A549 (cell line): ENCODE results near the gene CACNA2D2. TPM values are rescaled to one million over a fixed set of nuclear protein-coding genes. Genes with fewer than 3 reads are reported as not detected.

Source experiments
- ATAC-seq, 2 experiments: fragments of 200-7000 bp in 1 of 2; fragments of >200 bp in 1 of 2; cut with Nextera tagmentation in 1 of 2; cut with Tn5 transposase in 1 of 2; 3 replicates each; pipeline versions ENCODE4 v1.8.0 to v1.9.1; 2018 to 2020; ENCODE audit warnings: mild to moderate bottlenecking in 1 of 2, moderate library complexity in 1 of 2
- CTCF ChIA-PET: fragments of 300-600 bp; sonication (Branson Sonifier 250); formaldehyde crosslinking; extraction: SDS; loops from one replicate; lab custom pipeline; 2021; ENCODE audit warnings: antibody characterized with exemption, inconsistent platforms; lab: Yijun Ruan, JAX
- POLR2A ChIA-PET: fragments of 350-600 bp; formaldehyde crosslinking; extraction: SDS; loops from one replicate; lab custom pipeline; 2021; ENCODE audit warnings: antibody characterized with exemption, inconsistent platforms; lab: Yijun Ruan, JAX
- DNase-seq, 2 experiments: peaks; one replicate each; pipeline versions ENCODE4 v3.0.0 to v3.0.0-alpha.2; 2011 to 2016; ENCODE audit warnings: low read depth in 1 of 2, low spot score in 1 of 2
- FAIRE-seq: peaks from 2 replicates; lab custom pipeline; 2011; peaks lifted over from hg19 to GRCh38; lab: Jason Lieb, UNC
- H3K27ac ChIP-seq, 2 experiments: fragments of >200 bp; sonication (Bioruptor Twin); formaldehyde crosslinking; 3 replicates each; pipeline ENCODE4 v1.5.1; 2016 to 2017
- H3K4me1 ChIP-seq: fragments of >200 bp; sonication (Bioruptor Twin); formaldehyde crosslinking; 3 replicates; pipeline ENCODE4 v1.6.1; 2016
- H3K4me2 ChIP-seq: fragments of >200 bp; sonication (Bioruptor Twin); formaldehyde crosslinking; 3 replicates; pipeline ENCODE4 v1.6.1; 2016
- H3K4me3 ChIP-seq: fragments of >200 bp; sonication (Bioruptor Twin); formaldehyde crosslinking; 3 replicates; pipeline ENCODE4 v1.5.1; 2016
- H3K9me3 ChIP-seq: fragments of >200 bp; sonication (Bioruptor Twin); formaldehyde crosslinking; 3 replicates; pipeline ENCODE4 v1.6.1; 2016
- CBX2 ChIP-seq: fragments of 200-600 bp; sonication (generic); IDR thresholded peaks from 2 replicates; pipeline ENCODE4 v1.6.1; 2016; ENCODE audit warnings: low read depth, mild to moderate bottlenecking, borderline replicate concordance
- CBX8 ChIP-seq: fragments of 200-600 bp; sonication (generic); IDR thresholded peaks from 2 replicates; pipeline ENCODE4 v1.6.1; 2016
- CHD4 ChIP-seq: fragments of 200-600 bp; sonication (generic); IDR thresholded peaks from 2 replicates; pipeline ENCODE4 v1.6.1; 2016; ENCODE audit warnings: antibody characterized with exemption, mild to moderate bottlenecking, borderline replicate concordance
- EHF ChIP-seq: fragments of 250-450 bp; sonication (Bioruptor Pico); IDR thresholded peaks from 2 replicates; pipeline ENCODE4 v1.5.0; 2020; ENCODE audit warnings: mild to moderate bottlenecking
- EP300 ChIP-seq, 2 experiments: fragments of >200 bp; sonication (Bioruptor Twin); formaldehyde crosslinking; IDR thresholded peaks; 2 replicates in 1 of 2; 3 replicates in 1 of 2; pipeline ENCODE4 v1.6.1; 2016 to 2017
- FOXS1 ChIP-seq: fragments of 250-450 bp; sonication (Bioruptor Pico); IDR thresholded peaks from 2 replicates; pipeline ENCODE4 v1.5.0; 2020; ENCODE audit warnings: mild to moderate bottlenecking, moderate library complexity
- HES2 ChIP-seq: fragments of >200 bp; sonication (Bioruptor Twin); formaldehyde crosslinking; IDR thresholded peaks from 2 replicates; pipeline ENCODE4 v1.6.1; 2016
- HMGXB4 ChIP-seq: fragments of 250-450 bp; sonication (Bioruptor Pico); IDR thresholded peaks from 2 replicates; pipeline ENCODE4 v1.5.0; 2021; ENCODE audit warnings: mild to moderate bottlenecking, moderate library complexity, borderline replicate concordance
- HOXA7 ChIP-seq: fragments of 250-450 bp; sonication (Bioruptor Pico); IDR thresholded peaks from 2 replicates; pipeline ENCODE4 v1.5.0; 2020; ENCODE audit warnings: mild to moderate bottlenecking, moderate library complexity
- HOXB5 ChIP-seq: fragments of 250-450 bp; sonication (Bioruptor Pico); IDR thresholded peaks from 2 replicates; pipeline ENCODE4 v1.5.0; 2020; ENCODE audit warnings: mild to moderate bottlenecking, moderate library complexity
- JUN ChIP-seq, 2 experiments: fragments of >200 bp; sonication (Bioruptor Twin); formaldehyde crosslinking; IDR thresholded peaks; 2 replicates in 1 of 2; 3 replicates in 1 of 2; pipeline ENCODE4 v1.6.1; 2016 to 2017
- MAX ChIP-seq: IDR thresholded peaks from 2 replicates; pipeline ENCODE4 v1.6.1; 2012
- MAZ ChIP-seq: fragments of 150-350 bp; IDR thresholded peaks from 2 replicates; pipeline ENCODE4 v1.6.1; 2014; ENCODE audit warnings: antibody characterized with exemption, low read depth, low read length, borderline replicate concordance
- MYC ChIP-seq: IDR thresholded peaks from 2 replicates; pipeline ENCODE4 v1.6.1; 2012; ENCODE audit warnings: mild to moderate bottlenecking, inconsistent platforms, low read length, improper control_type of control experiment, borderline replicate concordance
- NFE2L2 ChIP-seq: fragments of 150-350 bp; conservative IDR thresholded peaks from 2 replicates; pipeline ENCODE4 v1.6.1; 2014; ENCODE audit warnings: low read length
- NPAS2 ChIP-seq: fragments of 250-450 bp; sonication (Bioruptor Pico); IDR thresholded peaks from 2 replicates; pipeline ENCODE4 v1.8.0; 2022; ENCODE audit warnings: mild to moderate bottlenecking, moderate library complexity, borderline replicate concordance
- POLR2AphosphoS2 ChIP-seq: conservative IDR thresholded peaks from 2 replicates; pipeline ENCODE4 v1.6.1; 2012; ENCODE audit warnings: low read length, improper control_type of control experiment, inconsistent platforms
- RARB ChIP-seq: fragments of 250-450 bp; sonication (Bioruptor Pico); IDR thresholded peaks from 2 replicates; pipeline ENCODE4 v1.8.0; 2021; ENCODE audit warnings: mild to moderate bottlenecking, moderate library complexity
- RCOR1 ChIP-seq: fragments of 150-350 bp; IDR thresholded peaks from 2 replicates; pipeline ENCODE4 v1.6.1; 2014; ENCODE audit warnings: antibody characterized with exemption, low read length, low read depth
- REST ChIP-seq: fragments of 200-600 bp; sonication (generic); IDR thresholded peaks from 2 replicates; pipeline ENCODE4 v1.6.1; 2016; ENCODE audit warnings: antibody characterized with exemption, mild to moderate bottlenecking, moderate library complexity
- WGBS: methylation state at CpG from one replicate; pipeline ENCODE4 v1.1.6; 2017; ENCODE audit errors: missing lambda C conversion rate; 5-methylcytosine and 5-hydroxymethylcytosine counted together
- polyA plus RNA-seq, 4 experiments: library from polyadenylated mRNA; depleted of rRNA in 3 of 4; stranded (reverse); fragments of >200 nt; fragmentation: RNase III in 1 of 4; extraction: RNeasy Plus Mini Kit Qiagen cat#74134 plus additional on column Dnase treatment in 1 of 4; gene quantifications; 2 replicates in 3 of 4; 3 replicates in 1 of 4; pipeline ENCODE4 v1.2.3, GENCODE V29; 2011 to 2017
- TF ChIP-seq, protein P1 (sequence below): fragments of 150-350 bp; IDR thresholded peaks from 2 replicates; pipeline ENCODE4 v1.6.1; 2014; ENCODE audit warnings: low read depth, mild to moderate bottlenecking, low read length
- TF ChIP-seq, protein P2 (sequence below): IDR thresholded peaks from 2 replicates; pipeline ENCODE4 v1.6.1; 2012

Gene CACNA2D2
- polyA plus RNA-seq, 2 of the 4 experiments (the other 2 are of a cell fraction): 0.21 to 0.75 TPM

- no peak overlapping the region for H3K4me3 ChIP-seq
- WGBS: 69% methylated on average over 25 of the region's 31 CpGs
- POLR2A ChIA-PET: interaction anchor here (0.8 kb wide), 1 partner anchor 17 kb away, joined by 4 read pairs; no protein-coding TSS in a partner anchor
Observed at GRCh38 chr3:50455161-50456018, 48.0 kb downstream of the CACNA2D2 start.

DNA sequence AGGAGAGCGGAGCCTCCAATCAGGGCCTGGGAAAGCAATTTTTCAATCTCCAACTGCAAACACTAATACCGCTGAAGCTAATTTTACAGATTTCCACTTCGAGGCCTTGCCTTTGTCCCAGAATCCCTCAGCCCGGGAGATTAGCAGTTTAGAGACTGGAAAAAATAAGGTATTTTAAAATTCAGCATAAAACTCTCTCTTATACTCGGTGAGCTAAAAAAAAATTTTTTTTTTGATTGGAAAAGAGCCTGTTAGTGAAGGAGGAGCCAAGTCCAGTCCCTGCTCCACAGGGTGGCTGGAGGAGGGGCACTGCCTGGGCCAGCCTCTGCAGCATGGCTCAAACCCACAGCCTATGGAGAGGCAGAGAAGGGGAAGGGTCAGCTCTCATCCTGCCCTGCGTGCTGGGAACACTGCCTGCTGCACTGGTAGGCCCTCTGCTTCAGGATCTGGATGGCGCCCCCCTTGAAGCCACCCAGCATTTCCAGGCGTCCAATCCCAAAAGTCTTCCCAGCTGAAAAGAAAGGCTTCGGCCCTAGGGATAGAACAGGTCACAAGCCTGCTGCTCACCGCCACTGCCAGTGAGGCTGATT lies 48.9 kb downstream of the CACNA2D2 start:
- 67% methylated on average over 6 of the region's 10 CpGs for WGBS
- ChIA-PET CTCF (interaction anchor here (1.4 kb wide), 1 partner anchor 8 kb away, joined by 4 read pairs; no protein-coding TSS in a partner anchor), POLR2A (no interaction called here)
- H3K4me2 ChIP-seq: no peak overlapping the region
- no peaks in the 10 kb centered on the region for H3K9me3 ChIP-seq
- no peak overlapping the region for H3K27ac ChIP-seq
- no peaks in the 10 kb centered on the region for H3K4me1 ChIP-seq
- DNase-seq (no peak), ATAC-seq (0 out of 6 replicates have a peak, but pooled peaks of 1 of the 2 experiments have one; percentile 34), FAIRE-seq (no peak)
- H3K4me3 ChIP-seq: no peak overlapping the region
- TF ChIP-seq MAZ (no peak), RCOR1 (no peak), HOXB5 (CRISPR knock-in tag) (no peak), JUN (IDR thresholded peaks at IDR 0.05) (no peak), RARB (no peak), POLR2AphosphoS2 (no peak), MAX (no peak), EHF (no peak), CBX2 (no peak)
- TF ChIP-seq, protein P1, sequence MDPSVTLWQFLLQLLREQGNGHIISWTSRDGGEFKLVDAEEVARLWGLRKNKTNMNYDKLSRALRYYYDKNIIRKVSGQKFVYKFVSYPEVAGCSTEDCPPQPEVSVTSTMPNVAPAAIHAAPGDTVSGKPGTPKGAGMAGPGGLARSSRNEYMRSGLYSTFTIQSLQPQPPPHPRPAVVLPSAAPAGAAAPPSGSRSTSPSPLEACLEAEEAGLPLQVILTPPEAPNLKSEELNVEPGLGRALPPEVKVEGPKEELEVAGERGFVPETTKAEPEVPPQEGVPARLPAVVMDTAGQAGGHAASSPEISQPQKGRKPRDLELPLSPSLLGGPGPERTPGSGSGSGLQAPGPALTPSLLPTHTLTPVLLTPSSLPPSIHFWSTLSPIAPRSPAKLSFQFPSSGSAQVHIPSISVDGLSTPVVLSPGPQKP: no peak
- TF ChIP-seq, protein P2, sequence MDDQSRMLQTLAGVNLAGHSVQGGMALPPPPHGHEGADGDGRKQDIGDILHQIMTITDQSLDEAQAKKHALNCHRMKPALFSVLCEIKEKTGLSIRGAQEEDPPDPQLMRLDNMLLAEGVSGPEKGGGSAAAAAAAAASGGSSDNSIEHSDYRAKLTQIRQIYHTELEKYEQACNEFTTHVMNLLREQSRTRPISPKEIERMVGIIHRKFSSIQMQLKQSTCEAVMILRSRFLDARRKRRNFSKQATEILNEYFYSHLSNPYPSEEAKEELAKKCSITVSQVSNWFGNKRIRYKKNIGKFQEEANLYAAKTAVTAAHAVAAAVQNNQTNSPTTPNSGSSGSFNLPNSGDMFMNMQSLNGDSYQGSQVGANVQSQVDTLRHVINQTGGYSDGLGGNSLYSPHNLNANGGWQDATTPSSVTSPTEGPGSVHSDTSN: no peak

More at GRCh38 chr3:50455161-50456018, 48.0 kb downstream of the CACNA2D2 start:
- Histone ChIP-seq H3K27ac (no peak overlapping the region), H3K9me3 (no peaks in the 10 kb centered on the region)
- TF ChIP-seq NFE2L2 (no peak), NPAS2 (CRISPR knock-in tag) (no peak), REST (no peak), HES2 (no peak), HOXA7 (CRISPR knock-in tag) (no peak), HMGXB4 (no peak), MAX (no peak), CBX2 (no peak), MYC (no peak), CBX8 (no peak), FOXS1 (no peak), CHD4 (no peak), EP300 (IDR thresholded peaks at IDR 0.05) (no peak), MAZ (no peak)
- TF ChIP-seq, all 56 proteins: peak for 0
- CTCF ChIA-PET: interaction anchor here (1.4 kb wide), 1 partner anchor 9 kb away, joined by 4 read pairs; no protein-coding TSS in a partner anchor
- ATAC-seq (no peak), FAIRE-seq (no peak), DNase-seq (no peak)
- Histone ChIP-seq H3K4me2 (no peak overlapping the region), H3K4me1 (no peaks in the 10 kb centered on the region)
